ENCODE measurements around the gene TMEM270.
A peak's percentile ranks its signal among the peaks of the same experiment; 100 is the strongest.
"Not testable (repeated sequence)": the region's sequence is repeated elsewhere in the genome, so short reads cannot be mapped to it uniquely, and the experiment has no call there.

Gene TMEM270

GRCh38 chr7:73860859-73861258, at the start of gene TMEM270:
Gene TMEM270 (plus strand): TSS chr7:73861159. CDS start chr7:73861195, 36 bp downstream.
- no peak for DNase-seq (ENCODE audit: low read depth)

- DNase-seq (ENCODE audit: low read depth), result peak; percentile 75
Measured at GRCh38 chr7:73811760-73812168, 49.2 kb upstream of the TMEM270 start.

GRCh38 chr7:73812996-73813395, 48.0 kb upstream of the TMEM270 start:
- DNase-seq (ENCODE audit: low read depth), result no peak

- no peak for DNase-seq (ENCODE audit: low read depth)
Measured at GRCh38 chr7:73815436-73815835, 45.5 kb upstream of the TMEM270 start.

- DNase-seq (ENCODE audit: low read depth), result no peak
Measured at GRCh38 chr7:73817121-73817520, 43.8 kb upstream of the TMEM270 start.

- DNase-seq (ENCODE audit: low read depth), result no peak
Measured at GRCh38 chr7:73820013-73820412, 40.9 kb upstream of the TMEM270 start.

GRCh38 chr7:73821597-73822285, 39.2 kb upstream of the TMEM270 start:
- DNase-seq (ENCODE audit: low read depth), result not testable (repeated sequence)

- peak; percentile 99 for DNase-seq (ENCODE audit: low read depth)
Measured at GRCh38 chr7:73822319-73823173, 38.4 kb upstream of the TMEM270 start.

- no peak for DNase-seq (ENCODE audit: low read depth)
Measured at GRCh38 chr7:73823257-73823656, 37.7 kb upstream of the TMEM270 start.

GRCh38 chr7:73823873-73824592, 36.9 kb upstream of the TMEM270 start:
- no peak for DNase-seq (ENCODE audit: low read depth)

- DNase-seq (ENCODE audit: low read depth), result no peak
Measured at GRCh38 chr7:73824986-73825385, 36.0 kb upstream of the TMEM270 start.

- no peak for DNase-seq (ENCODE audit: low read depth)
Measured at GRCh38 chr7:73827567-73828106, 33.3 kb upstream of the TMEM270 start.

- peak; percentile 73 for DNase-seq (ENCODE audit: low read depth)
Measured at GRCh38 chr7:73828107-73828803, 32.7 kb upstream of the TMEM270 start.

GRCh38 chr7:73828972-73829371, 32.0 kb upstream of the TMEM270 start:
- no peak for DNase-seq (ENCODE audit: low read depth)

- no peak for DNase-seq (ENCODE audit: low read depth)
Measured at GRCh38 chr7:73829505-73829904, 31.5 kb upstream of the TMEM270 start.

GRCh38 chr7:73829921-73830680, 30.9 kb upstream of the TMEM270 start:
- no peak for DNase-seq (ENCODE audit: low read depth)

GRCh38 chr7:73830681-73831583, 30.0 kb upstream of the TMEM270 start, which contains the start of gene CLDN4:
Gene CLDN4 (plus strand): TSS chr7:73830996. CDS start chr7:73831202, 206 bp downstream.
- peak; percentile 23 for DNase-seq (ENCODE audit: low read depth)

- DNase-seq (ENCODE audit: low read depth), result no peak
Measured at GRCh38 chr7:73831584-73831833, 29.4 kb upstream of the TMEM270 start.

- no peak for DNase-seq (ENCODE audit: low read depth)
Measured at GRCh38 chr7:73831834-73832651, 28.9 kb upstream of the TMEM270 start.

All from EH (cell line).